ENCODE data around the gene PGA3.

PGA3 gene

DNA sequence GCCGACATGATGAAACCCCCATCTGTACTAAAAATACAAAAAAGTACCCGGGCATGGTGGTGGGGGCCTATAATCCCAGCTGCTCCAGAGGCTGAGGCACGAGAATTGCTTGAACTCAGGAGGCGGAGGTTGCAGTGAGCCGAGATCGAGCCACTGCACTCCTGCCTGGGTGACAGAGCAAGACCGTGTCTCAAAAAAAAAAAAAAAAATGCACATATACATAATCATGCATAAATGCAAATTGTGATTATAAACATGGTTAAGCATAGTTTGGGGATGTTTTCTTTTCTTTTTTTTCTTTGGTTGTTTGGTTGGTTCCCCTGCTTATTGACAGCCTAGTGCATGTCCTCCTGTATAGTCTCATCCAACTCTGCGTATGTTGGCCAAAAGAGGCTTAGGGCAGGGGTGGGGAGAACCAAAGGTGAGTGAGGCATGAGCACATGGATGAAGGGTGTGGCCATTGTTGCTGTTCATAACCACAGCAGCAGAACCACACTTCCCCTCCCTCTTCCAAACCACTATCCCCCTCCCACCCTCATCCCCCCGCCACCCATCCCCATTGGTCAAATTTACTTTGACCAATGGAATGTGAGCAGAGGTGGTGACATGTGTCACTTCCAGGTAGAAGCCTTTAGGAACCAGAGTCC is 35.1 kb upstream of the PGA3 start:
- no peak for TF ChIP-seq CTCF (IDR thresholded peaks at IDR 0.05; ENCODE audit: poor library complexity, severe bottlenecking)
- no peak for DNase-seq (ENCODE audit: low spot score)
- H3K27me3 ChIP-seq (ENCODE audit: insufficient read depth, poor library complexity, severe bottlenecking) = no peaks in the 10 kb centered on the region
- H3K4me3 ChIP-seq (ENCODE audit: severe bottlenecking) = no peak overlapping the region
- no peaks in the 10 kb centered on the region for H3K36me3 ChIP-seq (ENCODE audit: low read depth)
- no peak for ATAC-seq (ENCODE audit: low read depth)
- H3K9me3 ChIP-seq (ENCODE audit: severe bottlenecking) = no peaks in the 10 kb centered on the region
- H3K27ac ChIP-seq (ENCODE audit: poor library complexity, severe bottlenecking) = no peak overlapping the region
- H3K4me1 ChIP-seq (ENCODE audit: insufficient read depth, poor library complexity, severe bottlenecking) = no peaks in the 10 kb centered on the region

DNA sequence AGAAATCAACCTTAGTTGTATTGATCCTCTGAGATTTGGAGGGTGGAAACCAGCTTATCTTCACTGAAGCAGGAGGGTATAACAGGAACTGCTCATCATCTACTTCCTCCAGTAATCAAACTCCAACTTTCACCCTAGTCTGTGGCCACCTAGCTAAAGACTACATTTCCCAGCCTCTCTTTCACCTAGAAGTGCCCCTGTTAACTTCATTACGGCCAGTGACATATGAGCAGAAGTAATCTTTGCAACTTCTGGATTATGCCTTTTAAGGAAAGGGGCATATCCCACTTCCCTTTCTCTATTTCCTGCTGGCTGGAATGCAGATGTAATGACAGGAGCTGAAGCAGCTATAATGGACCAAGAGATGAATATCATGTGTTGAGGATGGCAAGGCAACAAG is 34.5 kb upstream of the PGA3 start:
- DNase-seq (ENCODE audit: low spot score) (no peak), ATAC-seq (ENCODE audit: low read depth) (no peak)
- no peak overlapping the region for H3K27ac ChIP-seq (ENCODE audit: poor library complexity, severe bottlenecking)
- TF ChIP-seq CTCF (IDR thresholded peaks at IDR 0.05; ENCODE audit: poor library complexity, severe bottlenecking) = no peak
- H3K4me1 ChIP-seq (ENCODE audit: insufficient read depth, poor library complexity, severe bottlenecking) = no peaks in the 10 kb centered on the region
- no peaks in the 10 kb centered on the region for H3K36me3 ChIP-seq (ENCODE audit: low read depth)
- no peak overlapping the region for H3K4me3 ChIP-seq (ENCODE audit: severe bottlenecking)
- no peaks in the 10 kb centered on the region for H3K27me3 ChIP-seq (ENCODE audit: insufficient read depth, poor library complexity, severe bottlenecking)
- no peaks in the 10 kb centered on the region for H3K9me3 ChIP-seq (ENCODE audit: severe bottlenecking)

- H3K4me3 ChIP-seq (ENCODE audit: severe bottlenecking) = no peak overlapping the region
- TF ChIP-seq CTCF (IDR thresholded peaks at IDR 0.05; ENCODE audit: poor library complexity, severe bottlenecking) = no peak
- no peaks in the 10 kb centered on the region for H3K36me3 ChIP-seq (ENCODE audit: low read depth)
- no peaks in the 10 kb centered on the region for H3K9me3 ChIP-seq (ENCODE audit: severe bottlenecking)
- no peak for DNase-seq (ENCODE audit: low spot score)
- ATAC-seq (ENCODE audit: low read depth) = no peak
- no peaks in the 10 kb centered on the region for H3K4me1 ChIP-seq (ENCODE audit: insufficient read depth, poor library complexity, severe bottlenecking)
- no peak overlapping the region for H3K27ac ChIP-seq (ENCODE audit: poor library complexity, severe bottlenecking)
- H3K27me3 ChIP-seq (ENCODE audit: insufficient read depth, poor library complexity, severe bottlenecking) = no peaks in the 10 kb centered on the region
Observed at GRCh38 chr11:61170566-61170965, 32.7 kb upstream of the PGA3 start.

DNA sequence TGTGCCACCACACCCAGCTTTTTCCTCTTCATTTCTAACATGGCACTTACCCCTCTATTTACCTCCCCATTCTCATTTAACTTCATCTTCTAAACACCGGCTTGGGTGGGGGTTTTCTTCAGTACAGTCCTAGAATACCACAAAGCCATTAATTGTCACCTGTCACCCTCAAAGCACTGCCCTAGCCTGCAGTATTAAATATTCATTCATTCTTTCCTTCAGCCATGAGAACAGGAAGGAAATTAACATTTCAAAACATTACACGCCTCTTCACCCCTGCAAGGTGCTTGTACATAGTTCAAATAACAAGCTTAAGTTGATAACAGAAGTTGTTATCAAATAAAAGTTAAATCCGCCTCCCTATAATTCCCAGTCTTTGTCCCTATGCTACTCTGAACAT is 31.4 kb upstream of the PGA3 start:
- TF ChIP-seq CTCF (IDR thresholded peaks at IDR 0.05; ENCODE audit: poor library complexity, severe bottlenecking) = no peak
- Histone ChIP-seq H3K27me3 (ENCODE audit: insufficient read depth, poor library complexity, severe bottlenecking) (no peaks in the 10 kb centered on the region), H3K4me3 (ENCODE audit: severe bottlenecking) (no peak overlapping the region), H3K36me3 (ENCODE audit: low read depth) (no peaks in the 10 kb centered on the region), H3K9me3 (ENCODE audit: severe bottlenecking) (no peaks in the 10 kb centered on the region), H3K4me1 (ENCODE audit: insufficient read depth, poor library complexity, severe bottlenecking) (no peaks in the 10 kb centered on the region), H3K27ac (ENCODE audit: poor library complexity, severe bottlenecking) (no peak overlapping the region)
- no peak for ATAC-seq (ENCODE audit: low read depth)
- DNase-seq (ENCODE audit: low spot score) = no peak

DNA sequence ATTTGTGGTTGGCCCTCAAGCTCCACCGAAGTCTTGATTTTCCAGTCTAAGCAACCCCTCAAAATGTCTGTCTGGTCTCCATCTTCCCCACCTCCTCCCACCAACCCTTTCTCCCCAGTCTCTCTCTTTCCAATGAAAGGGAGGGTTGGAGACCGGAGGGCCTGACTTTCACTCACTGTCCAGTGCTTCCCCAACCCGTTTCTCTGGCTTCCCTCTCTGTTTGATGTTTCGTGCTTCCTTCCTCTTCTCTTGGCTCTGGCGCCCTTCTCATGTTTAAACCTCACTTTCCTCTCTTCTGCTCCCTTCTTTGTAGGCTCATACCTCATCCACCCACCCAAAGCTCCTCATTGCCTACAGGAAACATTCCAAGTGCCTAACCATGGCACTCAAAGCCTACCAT is 31.0 kb upstream of the PGA3 start:
- DNase-seq (ENCODE audit: low spot score) (no peak), ATAC-seq (ENCODE audit: low read depth) (no peak)
- Histone ChIP-seq H3K9me3 (ENCODE audit: severe bottlenecking) (no peaks in the 10 kb centered on the region), H3K36me3 (ENCODE audit: low read depth) (no peaks in the 10 kb centered on the region), H3K4me3 (ENCODE audit: severe bottlenecking) (no peak overlapping the region), H3K27me3 (ENCODE audit: insufficient read depth, poor library complexity, severe bottlenecking) (no peaks in the 10 kb centered on the region), H3K27ac (ENCODE audit: poor library complexity, severe bottlenecking) (no peak overlapping the region), H3K4me1 (ENCODE audit: insufficient read depth, poor library complexity, severe bottlenecking) (no peaks in the 10 kb centered on the region)
- TF ChIP-seq CTCF (IDR thresholded peaks at IDR 0.05; ENCODE audit: poor library complexity, severe bottlenecking) = no peak

All from RWPE2 (cell line).